K562 (cell line): Measurements from ENCODE around the gene MRM2. TPM values are rescaled to one million over a fixed set of nuclear protein-coding genes. Genes with fewer than 3 reads are reported as not detected.

ENCODE experiments used
- ATAC-seq: fragments of 200-7000 bp; cut with Tn5 transposase; 3 replicates; pipeline ENCODE4 v1.9.1; 2020; ENCODE audit warnings: moderate library complexity
- BruUV-seq: library from RNA; stranded (reverse); fragments of 400-500 nt; replicated peaks from 2 replicates; lab custom pipeline; 2021; lab: Mats Ljungman, UMichigan
- CTCF ChIA-PET: fragments of 300-600 bp; formaldehyde crosslinking; extraction: SDS; loops from one replicate; lab custom pipeline; 2021; ENCODE audit warnings: low intra/inter-chr PET ratio; lab: Yijun Ruan, JAX
- POLR2A ChIA-PET: fragments of 300-600, 350-650 bp; sonication (Branson Sonifier 250); formaldehyde crosslinking; extraction: SDS; loops from one replicate; lab custom pipeline; 2021; ENCODE audit warnings: antibody characterized with exemption, inconsistent platforms; lab: Yijun Ruan, JAX
- DNase-seq, 4 experiments: peaks; one replicate each; pipeline versions ENCODE4 v3.0.0 to v3.0.0-alpha.2; 2011 to 2018; ENCODE audit warnings: low spot score in 3 of 4, mixed read lengths in 3 of 4; ENCODE audit errors: extremely low read depth in 1 of 4
- FAIRE-seq: peaks from 2 replicates; lab custom pipeline; 2011; peaks lifted over from hg19 to GRCh38; lab: Jason Lieb, UNC
- H2AFZ ChIP-seq: 2 replicates; pipeline ENCODE4 v1.6.0; 2011; ENCODE audit warnings: low read depth, low read length, control low read depth, inconsistent platforms
- H3K27ac ChIP-seq: fragments of 200-600 bp; 3 replicates; pipeline ENCODE4 v1.8.0; 2011; ENCODE audit warnings: low read depth, mild to moderate bottlenecking, control low read depth, inconsistent platforms, low read length, moderate library complexity, mixed read lengths; ENCODE audit errors: extremely low read depth
- H3K27me3 ChIP-seq, 2 experiments: fragments of 300-600 bp in 1 of 2; 2 replicates in 1 of 2; 3 replicates in 1 of 2; pipeline versions ENCODE4 v1.6.0 to v1.8.0; 2011; ENCODE audit warnings: inconsistent platforms in 2 of 2, low read length in 2 of 2, mild to moderate bottlenecking in 1 of 2, mixed read lengths in 1 of 2, moderate library complexity in 1 of 2; ENCODE audit not compliant: control insufficient read depth in 2 of 2, insufficient read depth in 2 of 2
- H3K36me3 ChIP-seq: fragments of 300-600 bp; 3 replicates; pipeline ENCODE4 v1.8.0; 2011; ENCODE audit warnings: mild to moderate bottlenecking, low read length, inconsistent platforms; ENCODE audit not compliant: control insufficient read depth, insufficient read depth
- H3K4me1 ChIP-seq, 2 experiments: fragments of 200-600 bp in 1 of 2; replicated peaks in 1 of 2; 2 replicates in 1 of 2; 3 replicates in 1 of 2; pipeline versions ENCODE4 v1.5.1 to v1.8.0; 2011; ENCODE audit warnings: inconsistent platforms in 2 of 2, low read length in 2 of 2, mild to moderate bottlenecking in 1 of 2, mixed read lengths in 1 of 2, moderate library complexity in 1 of 2; ENCODE audit not compliant: control insufficient read depth in 2 of 2, insufficient read depth in 2 of 2
- H3K4me2 ChIP-seq: 2 replicates; pipeline ENCODE4 v1.6.1; 2011; ENCODE audit warnings: low read length, control low read depth, inconsistent platforms, mixed read lengths; ENCODE audit not compliant: insufficient read depth
- H3K4me3 ChIP-seq: fragments of 200-600 bp; sonication (generic), shearing (Covaris generic); 2 replicates; pipeline ENCODE4 v1.5.1; 2016; ENCODE audit warnings: control low read depth, inconsistent platforms
- H3K79me2 ChIP-seq: fragments of 200-600 bp; 3 replicates; pipeline ENCODE4 v1.8.0; 2011; ENCODE audit warnings: low read length, inconsistent platforms; ENCODE audit not compliant: control insufficient read depth, insufficient read depth
- H3K9ac ChIP-seq, 2 experiments: 2 replicates each; pipeline versions ENCODE4 v1.6.0 to v1.6.1; 2011; ENCODE audit warnings: low read depth in 2 of 2, low read length in 2 of 2, control low read depth in 1 of 2, inconsistent platforms in 1 of 2, mild to moderate bottlenecking in 1 of 2, mixed read lengths in 1 of 2; ENCODE audit not compliant: insufficient read depth in 1 of 2
- H3K9me1 ChIP-seq: one replicate; pipeline ENCODE4 v1.6.0; 2011; ENCODE audit warnings: inconsistent platforms, mild to moderate bottlenecking, low read length, moderate library complexity; ENCODE audit not compliant: control insufficient read depth, insufficient read depth
- H3K9me3 ChIP-seq: replicated peaks from 2 replicates; pipeline ENCODE4 v1.5.1; 2011; ENCODE audit warnings: low read depth, low read length, inconsistent platforms; ENCODE audit not compliant: control insufficient read depth, insufficient read depth
- H4K20me1 ChIP-seq: replicated peaks from 2 replicates; pipeline ENCODE4 v1.6.1; 2011; ENCODE audit warnings: low read length, inconsistent platforms, mixed read lengths; ENCODE audit not compliant: control insufficient read depth, insufficient read depth
- EZH2 ChIP-seq: IDR thresholded peaks from 2 replicates; pipeline ENCODE4 v1.6.1; 2012; ENCODE audit warnings: low read depth, mild to moderate bottlenecking, inconsistent platforms, low read length, borderline replicate concordance
- MYBL2 ChIP-seq, 2 experiments: fragments of 450-650 bp in 1 of 2; sonication (generic) in 1 of 2; formaldehyde crosslinking in 1 of 2; IDR thresholded peaks; 2 replicates each; pipeline versions ENCODE4 v1.6.1 to v1.8.1; 2017 to 2022; ENCODE audit warnings: borderline replicate concordance in 1 of 2, inconsistent platforms in 1 of 2, low read depth in 1 of 2, mild to moderate bottlenecking in 1 of 2, missing genetic modification reagents in 1 of 2, moderate library complexity in 1 of 2
- POLR2G ChIP-seq: fragments of 200-400 bp; formaldehyde crosslinking; IDR thresholded peaks from 2 replicates; pipeline ENCODE4 v1.6.1; 2017; ENCODE audit warnings: low read depth, mild to moderate bottlenecking, antibody characterized with exemption, low read length, moderate library complexity
- ZNF324 ChIP-seq: fragments of 250-450 bp; sonication (Bioruptor Pico); IDR thresholded peaks from 2 replicates; pipeline ENCODE4 v1.4.0; 2020; ENCODE audit warnings: mild to moderate bottlenecking
- WGBS: fragments of 100-300 bp; shearing (Covaris generic); methylation state at CpG from one replicate; pipeline ENCODE4 v1.1.6; 2016; ENCODE audit warnings: low coverage, mixed read lengths; ENCODE audit not compliant: insufficient coverage; ENCODE audit errors: missing lambda C conversion rate; 5-methylcytosine and 5-hydroxymethylcytosine counted together
- in situ Hi-C: fragments of 300-500 bp; cut with MboI; formaldehyde crosslinking; loops from 4 replicates; pipeline ENCODE4 v1.15.0; 2018; ENCODE audit warnings: inconsistent platforms, mixed read lengths
- intact Hi-C: fragments of 100-400 bp; cut with micrococcal nuclease; formaldehyde crosslinking; loops from 2 replicates; pipeline ENCODE4 v1.14.2; 2022
- polyA plus RNA-seq, 8 experiments: library from polyadenylated mRNA; depleted of rRNA in 4 of 8; stranded (reverse) in 5 of 8; unstranded in 3 of 8; fragments of >200 nt; fragmentation: Nextera tagmentation in 2 of 8; fragmentation: Illumina TruSeq in 1 of 8; extraction: Ambion mirVana in 2 of 8; extraction: Trizol in 1 of 8; gene quantifications; 2 replicates each; pipeline versions ENCODE4 v1.2.1 to v1.2.3, GENCODE V29; 2011 to 2014; ENCODE audit warnings: inconsistent platforms in 1 of 8, missing spikeins in 1 of 8
- total RNA-seq, 7 experiments: library from RNA; depleted of rRNA in 6 of 7; stranded (reverse); fragments of >200 nt in 6 of 7; fragmentation: Illumina TruSeq in 2 of 7; extraction: Trizol in 2 of 7; gene quantifications; 2 replicates each; pipeline versions ENCODE4 v1.2.1 to v1.2.3, GENCODE V29; 2011 to 2021; ENCODE audit warnings: low replicate concordance in 1 of 7

MRM2 gene
- total and polyA plus RNA-seq, 9 of the 15 experiments (the other 6 are each of a cell fraction or from before 2014, with no cell fraction given): 32.4 to 116 (median 50.5) TPM

DNA sequence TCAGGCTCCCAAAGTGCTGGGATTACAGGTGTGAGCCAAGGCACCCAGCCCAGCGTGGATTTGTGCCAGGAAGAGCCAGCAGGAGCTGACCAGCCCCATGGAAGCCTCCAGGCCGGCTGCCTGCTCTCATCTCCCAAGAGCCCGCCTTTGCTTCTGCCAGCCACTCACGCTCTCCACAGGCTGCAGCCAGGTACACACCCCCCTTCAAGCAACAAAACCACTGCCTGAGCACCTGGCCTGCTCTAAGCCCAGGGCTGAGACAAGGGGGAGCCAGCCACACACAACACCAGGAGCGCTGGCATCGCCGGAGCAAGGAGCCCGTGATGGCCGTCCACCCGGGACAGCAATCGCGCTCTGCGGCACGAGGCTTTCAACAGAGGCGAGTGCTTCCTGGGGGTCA is 43.8 kb downstream of the MRM2 start:
- in situ Hi-C loops: no loop called here
- TF ChIP-seq POLR2G (0 out of 2 replicates have a peak, but pooled peaks have one; percentile 27), EZH2 (no peak), ZNF324 (CRISPR knock-in tag) (no peak), MYBL2 (IDR thresholded peaks at IDR 0.05; ENCODE audit: low read depth) (no peak), MYBL2 (CRISPR knock-in tag; IDR thresholded peaks at IDR 0.05; ENCODE audit: borderline replicate concordance) (no peak)
- Histone ChIP-seq H3K36me3 (peaks cover 67% of the 10 kb centered on the region; the same call in 2 of the 3 replicates), H4K20me1 (0 out of 2 replicates have a peak, but pooled peaks cover 3% of the 10 kb centered on the region), H3K4me1 (peaks cover 0 to 25% of the 10 kb centered on the region in 2 experiments; a peak in 2 of 5 replicates), H3K4me2 (no peak overlapping the region), H3K27ac (no peak overlapping the region), H3K9me3 (no peaks in the 10 kb centered on the region), H2AFZ (no peak overlapping the region), H3K9ac (0 out of 4 replicates have a peak overlapping the region, but pooled peaks of 1 of the 2 experiments have one; percentile 16), H3K4me3 (no peak overlapping the region), H3K27me3 (no peaks in the 10 kb centered on the region), H3K79me2 (no peaks in the 10 kb centered on the region), H3K9me1 (no peaks in the 10 kb centered on the region)
- CTCF ChIA-PET: no interaction called here
- POLR2A ChIA-PET: no interaction called here
- DNase-seq (no peak), FAIRE-seq (no peak), ATAC-seq (no peak)
- 91% methylated on average over 4 of the region's 15 CpGs for WGBS
- BruUV-seq: no TSS peak
- intact Hi-C loops: no loop called here
